ENCODE data around the gene FGGY.
"Not testable (repeated sequence)": the region's sequence is repeated elsewhere in the genome, so short reads cannot be mapped to it uniquely, and the experiment has no call there.

Gene FGGY

GRCh38 chr1:59289570-59289969 is 7.3 kb upstream of the FGGY start:
- no peak for FAIRE-seq

- FAIRE-seq, result no peak
These were observed 6.5 kb upstream of the FGGY start for GRCh38 chr1:59290193-59290949.

GRCh38 chr1:59291561-59291960 is 5.3 kb upstream of the FGGY start:
- FAIRE-seq, result no peak

GRCh38 chr1:59292562-59292961 is 4.3 kb upstream of the FGGY start:
- FAIRE-seq, result no peak

GRCh38 chr1:59293206-59293605 is 3.7 kb upstream of the FGGY start:
- no peak for FAIRE-seq

GRCh38 chr1:59293849-59294248 is 3.0 kb upstream of the FGGY start:
- FAIRE-seq, result no peak

- no peak for FAIRE-seq
These were observed 2.5 kb upstream of the FGGY start for GRCh38 chr1:59294423-59294822.

GRCh38 chr1:59295618-59296017 is 1.3 kb upstream of the FGGY start:
- FAIRE-seq, result no peak

- FAIRE-seq, result peak; percentile 76
These were observed 1.2 kb downstream of the FGGY start for GRCh38 chr1:59298026-59298583.

- FAIRE-seq, result no peak
These were observed 1.9 kb downstream of the FGGY start for GRCh38 chr1:59298710-59299346.

GRCh38 chr1:59299670-59300069 is 2.8 kb downstream of the FGGY start:
- not testable (repeated sequence) for FAIRE-seq

GRCh38 chr1:59302297-59302696 is 5.4 kb downstream of the FGGY start:
- no peak for FAIRE-seq

GRCh38 chr1:59302871-59303270 is 6.0 kb downstream of the FGGY start:
- FAIRE-seq, result no peak

GRCh38 chr1:59305188-59305587 is 8.3 kb downstream of the FGGY start:
- FAIRE-seq, result no peak

GRCh38 chr1:59307591-59307990 is 10.7 kb downstream of the FGGY start:
- FAIRE-seq, result no peak

GRCh38 chr1:59308839-59309238 is 11.9 kb downstream of the FGGY start:
- no peak for FAIRE-seq

GRCh38 chr1:59309392-59309791 is 12.5 kb downstream of the FGGY start:
- no peak for FAIRE-seq

- no peak for FAIRE-seq
These were observed 13.1 kb downstream of the FGGY start for GRCh38 chr1:59309795-59310548.

- FAIRE-seq, result no peak
These were observed 13.8 kb downstream of the FGGY start for GRCh38 chr1:59310549-59311250.

GRCh38 chr1:59314776-59315528 is 18.1 kb downstream of the FGGY start:
- no peak for FAIRE-seq

GRCh38 chr1:59315529-59316463 is 18.9 kb downstream of the FGGY start:
- no peak for FAIRE-seq

Measured in endometrium (tissue), 2 donors.